HAP-1 (cell line): ENCODE measurements around the gene HJV.
"Not testable (repeated sequence)": the region's sequence is repeated elsewhere in the genome, so short reads cannot be mapped to it uniquely, and the experiment has no call there.

Experiments
- DNase-seq, 2 experiments: peaks; one replicate each; pipeline ENCODE4 v3.0.0-alpha.2; 2016 to 2020; ENCODE audit warnings: low spot score in 2 of 2
- H3K27me3 ChIP-seq: fragments of 250-450 bp; sonication (Bioruptor Pico); 2 replicates; pipeline ENCODE4 v1.5.1; 2020; ENCODE audit warnings: low read depth, mild to moderate bottlenecking, moderate library complexity
- H3K36me3 ChIP-seq: fragments of 250-450 bp; sonication (Bioruptor Pico); replicated peaks from 2 replicates; pipeline ENCODE4 v1.5.1; 2020; ENCODE audit warnings: mild to moderate bottlenecking
- H3K4me1 ChIP-seq: fragments of 250-450 bp; sonication (Bioruptor Pico); 2 replicates; pipeline ENCODE4 v1.5.1; 2020; ENCODE audit warnings: mild to moderate bottlenecking
- H3K4me3 ChIP-seq: fragments of 250-450 bp; sonication (Bioruptor Pico); 2 replicates; pipeline ENCODE4 v1.5.1; 2020; ENCODE audit warnings: mild to moderate bottlenecking, moderate library complexity
- H3K9me3 ChIP-seq: fragments of 250-450 bp; sonication (Bioruptor Pico); 2 replicates; pipeline ENCODE4 v1.5.1; 2020; ENCODE audit warnings: mild to moderate bottlenecking, moderate library complexity
- in situ Hi-C: fragments of 300-500 bp; cut with MboI; formaldehyde crosslinking; loops from 3 replicates; pipeline ENCODE4 v1.14.3; 2020; ENCODE audit warnings: low sequenced_read_pairs, inconsistent platforms, mixed read lengths

Gene HJV

DNA sequence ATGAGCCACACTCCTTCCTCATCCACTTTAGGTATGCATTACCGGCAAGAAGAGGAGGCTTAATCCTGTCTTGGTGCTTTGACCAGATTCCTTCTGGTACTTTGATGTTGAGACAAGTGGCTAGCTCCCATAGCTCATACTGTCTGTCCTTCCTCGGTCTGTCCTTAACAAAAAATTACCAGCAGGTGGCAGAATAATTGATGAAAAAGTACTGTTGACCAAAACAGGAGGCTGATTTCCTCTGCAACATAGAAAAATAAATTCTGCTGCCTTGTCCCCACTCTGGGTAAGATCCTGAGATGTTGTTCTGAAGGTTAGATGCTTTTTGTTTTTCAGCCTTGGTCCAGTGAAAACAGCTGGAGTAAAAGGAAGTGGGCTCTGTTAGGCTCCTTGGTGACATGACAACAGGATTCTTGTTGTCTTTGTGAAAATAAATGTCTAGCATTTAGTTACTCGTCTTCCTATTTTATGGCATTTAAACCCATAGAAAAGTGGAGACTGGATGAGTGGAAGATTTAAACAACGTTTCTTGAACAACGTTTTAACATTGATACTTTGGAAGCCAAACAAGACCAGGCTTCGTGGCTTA lies 11.2 kb upstream of the HJV start:
- peak; percentile 25 to 57 for DNase-seq
- in situ Hi-C loops: no loop called here
- Histone ChIP-seq H3K36me3 (no peaks in the 10 kb centered on the region), H3K9me3 (no peaks in the 10 kb centered on the region), H3K27me3 (no peaks in the 10 kb centered on the region), H3K4me3 (no peak overlapping the region), H3K4me1 (peaks cover 6% of the 10 kb centered on the region)

DNA sequence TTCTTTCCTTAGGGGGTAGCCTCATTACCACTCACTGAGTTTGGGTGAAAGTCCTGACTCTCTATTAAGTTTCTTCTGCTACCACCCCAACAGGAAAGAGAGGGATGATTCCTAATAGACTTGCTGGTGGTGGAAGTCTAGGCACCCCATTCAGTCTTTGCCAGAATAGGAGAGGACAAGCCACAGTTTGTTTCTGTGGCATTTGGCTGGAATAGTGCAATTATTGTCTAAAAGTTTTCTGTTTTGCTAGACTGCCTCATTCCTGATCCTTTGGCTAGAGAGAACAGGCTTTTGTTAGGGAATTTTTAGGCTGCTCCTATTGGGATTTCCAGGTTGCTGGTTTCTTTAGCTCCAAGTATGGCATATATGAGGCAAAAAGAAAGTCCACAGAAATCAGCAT lies 9.9 kb upstream of the HJV start:
- Histone ChIP-seq H3K9me3 (no peaks in the 10 kb centered on the region), H3K4me3 (no peak overlapping the region), H3K36me3 (no peaks in the 10 kb centered on the region), H3K27me3 (no peaks in the 10 kb centered on the region), H3K4me1 (peaks cover 6% of the 10 kb centered on the region)
- no peak for DNase-seq
- in situ Hi-C loops: no loop called here

DNA sequence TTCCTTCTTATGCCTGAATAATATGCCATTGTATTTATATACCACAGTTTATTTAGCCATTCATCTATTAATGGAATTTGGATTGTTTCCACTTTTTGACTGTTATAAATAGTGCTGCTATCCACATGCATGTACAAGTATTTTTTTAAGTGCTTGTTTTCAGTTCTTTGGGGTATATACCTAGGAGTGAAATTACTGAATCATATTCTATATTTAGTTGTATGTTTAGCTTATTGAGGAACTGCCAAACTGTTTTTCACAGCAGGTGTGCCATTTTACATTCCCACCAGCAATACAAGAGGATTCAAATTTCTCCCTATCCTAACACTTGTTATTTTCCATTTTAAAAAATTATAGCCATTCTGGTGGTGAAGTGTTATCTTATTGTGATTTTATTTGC lies 7.6 kb upstream of the HJV start:
- in situ Hi-C loops: no loop called here
- Histone ChIP-seq H3K36me3 (no peaks in the 10 kb centered on the region), H3K9me3 (no peaks in the 10 kb centered on the region), H3K4me3 (no peak overlapping the region), H3K27me3 (peaks cover 7% of the 10 kb centered on the region), H3K4me1 (peaks cover 5% of the 10 kb centered on the region; the same call in 1 of the 2 replicates)
- no peak for DNase-seq

DNA sequence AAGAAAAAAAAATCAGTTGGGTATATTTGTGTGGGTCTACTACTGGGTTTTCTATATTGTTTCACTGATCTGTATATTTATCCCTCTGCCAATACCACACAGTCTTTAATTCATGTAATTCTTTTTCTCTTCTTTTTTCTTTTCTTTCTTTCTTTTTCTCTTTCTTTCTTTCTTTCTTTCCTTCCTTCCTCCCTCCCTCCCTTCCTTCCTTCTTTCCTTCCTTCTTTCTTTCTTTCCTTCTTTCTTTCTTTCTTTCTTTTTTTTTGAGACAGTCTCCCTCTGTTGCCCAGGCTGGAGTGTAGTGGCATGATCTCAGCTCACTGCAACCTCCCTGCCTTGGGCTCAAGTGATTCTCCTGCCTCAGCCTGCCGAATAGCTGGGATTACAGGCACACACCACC lies 5.1 kb upstream of the HJV start:
- H3K4me1 ChIP-seq, H3K9me3 ChIP-seq, DNase-seq, H3K36me3 ChIP-seq, H3K4me3 ChIP-seq, in situ Hi-C loops: not testable (repeated sequence)
- H3K27me3 ChIP-seq: peaks cover 14% of the 10 kb centered on the region

DNA sequence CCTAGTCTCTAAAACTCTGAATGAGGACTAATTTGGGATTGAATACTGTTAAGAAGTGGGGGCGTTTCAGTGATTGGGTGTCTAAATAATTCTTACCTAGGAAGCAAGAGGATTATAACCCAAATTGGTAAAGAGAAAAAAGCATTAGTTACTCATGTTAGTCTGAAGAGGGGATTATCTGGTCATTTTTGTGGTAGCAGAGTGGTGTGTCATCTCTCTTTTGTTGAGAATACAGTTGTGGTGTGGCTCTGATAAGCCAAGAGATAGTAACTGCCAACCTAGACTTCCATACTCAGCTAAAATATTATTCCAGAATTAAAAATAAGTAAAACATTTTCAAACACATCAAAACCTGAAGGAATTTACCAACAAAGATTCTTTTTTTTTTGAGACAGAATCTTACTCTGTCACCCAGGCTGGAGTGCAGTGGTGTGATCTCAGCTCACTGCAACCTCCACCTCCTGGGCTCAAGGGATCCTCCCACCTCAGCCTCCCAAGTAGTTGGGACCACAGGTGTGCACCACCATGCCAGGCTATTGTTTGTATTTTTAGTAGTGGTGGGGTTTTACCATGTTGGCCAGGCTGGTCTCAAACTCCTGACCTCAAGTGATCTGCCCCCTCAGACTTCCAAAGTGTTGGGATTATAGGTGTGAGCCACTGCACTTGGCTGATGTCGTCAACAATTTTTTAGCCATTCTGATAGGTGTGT lies 4.4 kb upstream of the HJV start:
- H3K4me1 ChIP-seq, DNase-seq, H3K9me3 ChIP-seq, in situ Hi-C loops, H3K4me3 ChIP-seq, H3K36me3 ChIP-seq: not testable (repeated sequence)
- peaks cover 14% of the 10 kb centered on the region for H3K27me3 ChIP-seq

DNA sequence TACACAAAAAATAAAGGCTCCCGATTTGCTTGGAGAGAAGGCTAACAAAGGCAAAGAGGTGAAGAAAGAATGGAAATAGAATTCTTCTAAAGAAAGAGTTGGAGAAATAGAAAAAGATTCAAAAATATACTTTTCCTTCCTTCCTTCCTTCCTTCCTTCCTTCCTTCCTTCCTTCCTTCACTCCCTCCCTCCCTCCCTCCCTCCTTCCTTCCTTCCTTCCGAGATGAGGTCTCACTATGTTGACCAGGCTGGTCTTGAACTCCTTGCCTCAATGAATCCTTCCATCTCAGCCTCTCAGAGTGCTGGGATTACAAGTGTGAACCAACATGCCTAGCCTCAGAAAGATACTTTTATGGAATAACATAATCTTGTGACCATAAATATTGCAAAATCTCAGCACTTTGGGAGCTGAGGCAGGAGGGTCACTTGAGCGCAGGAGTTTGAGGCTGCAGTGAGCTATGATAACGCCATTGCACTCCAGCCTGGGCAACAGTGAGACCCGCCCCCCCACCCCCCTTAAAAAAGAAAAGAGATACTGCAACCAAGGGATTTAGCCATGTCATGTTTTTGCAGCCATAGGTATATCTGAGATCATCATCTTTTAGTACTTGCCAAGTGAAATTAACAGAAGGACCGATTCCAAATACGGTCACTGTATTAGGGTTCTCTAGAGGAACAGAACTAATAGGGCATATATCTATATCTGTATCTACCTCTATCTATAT lies 1.0 kb upstream of the HJV start:
- no peak overlapping the region for H3K4me3 ChIP-seq

DNA sequence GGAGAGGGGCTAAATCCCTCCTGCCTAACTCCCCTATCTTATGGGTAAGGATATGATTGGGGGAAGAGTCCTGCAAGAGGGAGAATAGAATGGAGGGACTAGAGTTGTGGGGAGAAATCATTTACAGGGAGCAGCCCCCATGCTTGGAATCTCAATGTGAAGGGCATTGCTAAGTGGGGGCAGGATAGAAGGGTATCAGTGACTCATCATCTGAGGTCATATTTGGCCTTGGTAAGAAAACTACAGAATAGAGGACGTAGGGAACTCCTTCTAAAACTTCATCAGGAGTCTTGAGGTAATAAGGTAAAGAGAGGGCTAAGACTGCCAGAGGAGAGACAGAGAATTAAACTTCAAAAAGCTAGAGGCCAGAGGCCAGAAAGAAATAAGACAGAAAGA lies 487 bp downstream of the HJV start:
- Histone ChIP-seq H3K4me1 (peaks cover 14% of the 10 kb centered on the region), H3K9me3 (no peaks in the 10 kb centered on the region), H3K36me3 (no peaks in the 10 kb centered on the region), H3K27me3 (peaks cover 38% of the 10 kb centered on the region), H3K4me3 (no peak overlapping the region)
- in situ Hi-C loops: no loop called here
- no peak for DNase-seq

More for the DNA sequence above, 1.0 kb upstream of the HJV start:
- H3K4me1 ChIP-seq: peaks cover 14% of the 10 kb centered on the region
- H3K36me3 ChIP-seq: no peaks in the 10 kb centered on the region
- H3K9me3 ChIP-seq: no peaks in the 10 kb centered on the region
- in situ Hi-C loops: no loop called here
- H3K27me3 ChIP-seq: peaks cover 28% of the 10 kb centered on the region
- DNase-seq: no peak

DNA sequence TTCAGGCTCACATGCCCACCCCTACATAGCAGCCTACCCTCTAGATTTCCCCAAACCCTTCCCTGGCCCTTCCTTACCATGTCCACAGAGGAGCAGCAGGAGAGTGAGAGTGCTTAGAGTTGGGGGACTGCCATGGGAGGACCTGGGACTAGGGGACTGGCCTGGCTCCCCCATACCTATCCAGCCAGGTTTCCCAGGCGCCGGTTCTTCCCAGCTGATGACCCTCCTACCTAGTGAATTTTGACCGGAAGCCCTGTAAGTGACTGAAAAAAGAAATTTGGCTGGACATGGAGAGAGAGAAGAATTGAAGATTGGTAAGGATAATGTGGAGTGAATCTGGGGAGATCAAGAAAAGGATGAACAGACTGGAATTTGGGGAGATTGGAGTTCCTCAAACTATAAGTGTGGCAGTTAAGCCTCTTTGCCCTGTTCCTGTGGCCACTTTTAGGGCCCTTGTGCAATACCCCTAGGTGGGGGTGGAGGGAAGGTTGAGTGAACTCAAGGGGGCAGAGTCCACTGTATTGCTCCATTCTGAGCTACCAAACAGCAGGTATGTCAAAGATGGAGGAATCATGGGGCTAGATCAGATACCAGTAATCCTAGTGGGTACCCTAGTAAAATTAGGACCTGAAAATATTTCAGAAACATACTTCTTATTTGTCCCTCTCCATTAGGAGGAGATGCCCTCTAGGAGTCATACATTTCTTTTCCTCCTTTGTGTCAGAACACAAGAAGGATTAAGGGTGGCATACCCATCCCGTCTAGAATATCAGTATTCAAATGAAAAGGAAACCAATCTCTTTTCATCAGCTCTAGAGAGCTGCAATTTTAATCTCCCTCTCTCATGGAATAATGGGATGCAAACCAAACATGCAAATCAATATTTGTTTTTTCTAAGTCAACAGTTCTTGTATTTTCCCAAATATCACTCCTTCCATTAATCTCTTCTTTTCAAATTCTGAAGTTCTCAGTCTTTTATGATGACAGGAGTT lies 1.2 kb downstream of the HJV start:
- no peaks in the 10 kb centered on the region for H3K36me3 ChIP-seq
- H3K9me3 ChIP-seq: no peaks in the 10 kb centered on the region
- H3K4me3 ChIP-seq: no peak overlapping the region
- in situ Hi-C loops: no loop called here
- peak in 1 of 2 experiments; percentile 68 for DNase-seq
- peaks cover 32% of the 10 kb centered on the region for H3K27me3 ChIP-seq
- H3K4me1 ChIP-seq: peaks cover 9% of the 10 kb centered on the region

DNA sequence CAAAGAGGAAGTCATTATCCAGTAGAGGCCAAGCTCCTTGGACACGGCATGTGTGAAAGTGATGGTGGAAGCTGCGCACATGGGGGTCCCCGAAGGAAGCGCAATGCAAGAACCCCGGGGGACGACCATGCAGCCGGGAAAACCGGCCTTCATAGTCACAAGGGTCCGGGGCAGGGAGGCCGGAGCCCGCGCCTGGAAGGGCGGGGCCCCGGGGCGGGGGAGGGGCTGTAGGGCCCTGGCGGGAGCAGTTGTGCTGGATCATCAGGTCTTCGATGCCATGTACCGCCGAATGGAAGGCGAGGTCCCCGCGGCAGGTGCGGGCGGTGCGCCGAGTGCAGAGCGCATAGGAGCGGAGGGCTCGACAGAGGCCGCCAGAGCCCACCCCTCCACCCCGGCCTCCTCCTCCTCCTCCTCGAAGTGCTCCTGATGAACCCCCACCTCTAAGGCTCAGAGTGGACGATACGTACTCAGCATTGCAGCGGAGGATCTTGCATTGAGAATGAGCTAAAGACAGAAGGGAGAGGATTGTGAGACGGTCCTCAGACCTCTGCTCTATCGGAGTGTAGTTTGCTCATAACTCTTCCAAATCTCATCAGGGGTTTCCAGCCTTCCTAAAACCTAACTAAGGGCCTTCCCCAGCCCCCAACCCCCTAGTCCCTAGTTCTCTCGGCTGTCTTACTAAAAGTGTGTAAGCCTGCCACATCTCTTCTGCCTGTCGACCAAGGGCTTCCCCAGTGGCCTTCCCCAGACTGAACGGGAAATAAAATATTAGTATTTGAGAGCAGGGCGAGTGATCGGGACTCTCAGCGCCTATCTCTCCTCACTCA lies 2.1 kb downstream of the HJV start:
- H3K4me3 ChIP-seq: no peak overlapping the region

DNA sequence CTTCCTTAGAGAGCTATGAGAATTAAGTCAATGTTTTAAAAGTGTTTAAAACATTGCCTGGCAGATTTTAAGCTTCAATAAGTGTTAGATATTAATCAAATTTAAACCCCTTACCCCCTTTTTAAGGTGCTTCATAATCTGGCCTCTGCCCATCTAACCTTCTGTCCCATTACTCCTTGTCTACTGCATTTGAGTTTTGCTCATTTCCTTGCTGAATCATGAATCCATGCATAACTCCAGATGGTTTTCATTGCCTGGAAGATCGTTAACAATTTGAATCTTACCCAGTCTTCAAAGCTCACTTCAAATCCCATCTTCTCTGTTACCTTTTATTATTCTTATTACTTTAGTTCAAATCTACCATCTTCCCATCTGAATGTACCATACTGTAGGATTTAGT lies 4.6 kb downstream of the HJV start:
- Histone ChIP-seq H3K4me1 (peaks cover 9% of the 10 kb centered on the region), H3K9me3 (no peaks in the 10 kb centered on the region), H3K27me3 (peaks cover 30% of the 10 kb centered on the region), H3K4me3 (no peak overlapping the region), H3K36me3 (no peaks in the 10 kb centered on the region)
- DNase-seq: no peak
- in situ Hi-C loops: no loop called here

More for the DNA sequence above, 2.1 kb downstream of the HJV start:
- in situ Hi-C loops: no loop called here
- H3K9me3 ChIP-seq: no peaks in the 10 kb centered on the region
- no peaks in the 10 kb centered on the region for H3K36me3 ChIP-seq
- H3K27me3 ChIP-seq: peaks cover 36% of the 10 kb centered on the region
- no peak for DNase-seq
- peaks cover 9% of the 10 kb centered on the region for H3K4me1 ChIP-seq

DNA sequence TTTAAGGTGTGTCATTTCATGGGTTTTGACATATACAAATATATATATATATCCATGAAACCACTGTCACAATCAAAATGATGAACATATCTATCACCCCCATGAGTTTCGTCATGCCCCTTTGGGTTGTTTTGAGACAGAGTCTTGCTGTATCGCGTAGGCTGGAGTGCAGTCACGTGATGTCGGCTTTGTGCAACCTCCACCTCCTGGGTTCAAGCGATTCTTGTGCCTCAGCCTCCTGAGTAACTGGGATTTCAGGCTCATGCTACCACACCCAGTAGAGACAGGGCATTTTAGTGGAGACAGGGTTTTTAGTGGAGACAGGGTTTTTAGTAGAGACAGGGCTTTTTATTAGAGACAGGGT lies 8.0 kb downstream of the HJV start:
- H3K36me3 ChIP-seq: no peaks in the 10 kb centered on the region
- H3K4me3 ChIP-seq: no peak overlapping the region
- H3K4me1 ChIP-seq: no peaks in the 10 kb centered on the region
- in situ Hi-C loops: loop anchor here (5.0 kb wide), 1 partner anchor 36 kb away; no protein-coding TSS in a partner anchor
- no peaks in the 10 kb centered on the region for H3K9me3 ChIP-seq
- no peak for DNase-seq
- peaks cover 23% of the 10 kb centered on the region for H3K27me3 ChIP-seq

DNA sequence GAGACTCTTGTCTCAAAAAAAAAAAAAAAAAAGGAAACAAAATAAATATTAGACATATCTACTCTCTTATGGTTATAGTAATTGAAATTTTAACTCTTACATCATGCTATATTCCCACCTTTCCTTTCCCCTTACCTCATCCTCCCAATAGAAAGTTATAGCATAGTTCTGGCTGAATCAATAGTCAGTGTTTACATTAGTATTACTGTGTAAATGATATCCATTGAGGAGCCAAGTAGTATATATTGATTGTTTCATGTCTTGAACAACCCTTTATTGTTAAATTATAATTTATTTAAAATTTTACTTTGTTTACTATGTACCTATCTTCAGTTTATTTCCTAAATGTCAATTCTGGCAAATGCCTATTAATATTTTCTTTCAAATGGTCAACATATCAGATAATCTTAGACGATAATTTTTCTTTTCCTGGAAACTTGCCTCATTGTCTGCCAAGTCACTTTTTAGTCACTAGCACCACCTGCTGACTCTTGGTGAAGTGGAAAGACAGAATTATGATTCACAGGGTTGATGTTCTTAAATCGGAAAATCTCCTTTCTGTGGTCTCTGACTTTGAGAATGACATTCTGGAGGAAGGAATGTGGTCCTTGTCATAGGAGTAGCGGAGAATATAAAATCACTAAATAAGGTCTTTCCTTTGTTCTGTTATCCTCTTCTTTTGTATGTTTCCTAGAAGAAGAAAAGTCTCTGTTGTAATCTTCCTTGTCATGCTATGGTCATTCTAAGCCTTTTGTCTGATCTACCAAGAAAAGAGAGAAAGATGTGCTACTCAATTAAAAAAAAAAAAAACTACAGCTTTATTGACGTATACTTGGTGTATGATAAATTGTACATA lies 8.6 kb downstream of the HJV start:
- DNase-seq: peak; percentile 57 to 75

More for the DNA sequence above, 8.6 kb downstream of the HJV start:
- no peaks in the 10 kb centered on the region for H3K36me3 ChIP-seq
- H3K4me3 ChIP-seq: no peak overlapping the region
- no peaks in the 10 kb centered on the region for H3K4me1 ChIP-seq
- in situ Hi-C loops: loop anchor here (5.0 kb wide), 1 partner anchor 36 kb away; no protein-coding TSS in a partner anchor
- no peaks in the 10 kb centered on the region for H3K9me3 ChIP-seq
- H3K27me3 ChIP-seq: peaks cover 18% of the 10 kb centered on the region
